ENCODE measurements around the gene ALDH8A1. TPM values are rescaled to one million over a fixed set of nuclear protein-coding genes. Genes with fewer than 3 reads are reported as not detected.

ALDH8A1 gene
- total RNA-seq: 0.14 and 0.70 TPM in 2 replicates

GRCh38 chr6:134949927-134950326 is at the start of gene ALDH8A1:
Gene ALDH8A1, minus strand, starts transcription at chr6:134950101. Its CDS starts 48 bp downstream, at chr6:134950053.

Other genes with a start within 250 kb of the ALDH8A1 start
- 50.5 and 63.8 TPM in 2 replicates for gene HBS1L, start 104.7 kb upstream of the ALDH8A1 start, total RNA-seq
- 1.6 and 3.9 TPM in 2 replicates for gene MYB, start 231.2 kb upstream of the ALDH8A1 start, total RNA-seq